ENCODE data around the gene SH3BP5.

The SH3BP5 gene

GRCh38 chr3:15289661-15290060, 42.7 kb downstream of the SH3BP5 start:
- in situ Hi-C loops (cut with MboI; ENCODE audit: low pct_unique_long_range_greater_than_20kb, low sequenced_read_pairs, unreplicated experiment): no loop called here

GRCh38 chr3:15288331-15289035, 43.9 kb downstream of the SH3BP5 start:
- TF ChIP-seq CTCF (IDR thresholded peaks at IDR 0.05; ENCODE audit: extremely low read depth, insufficient read depth, missing control alignments): no peak

More at GRCh38 chr3:15289661-15290060, 42.7 kb downstream of the SH3BP5 start:
- no peak for TF ChIP-seq CTCF (IDR thresholded peaks at IDR 0.05; ENCODE audit: extremely low read depth, insufficient read depth, missing control alignments)
- DNase-seq (ENCODE audit: low spot score): no peak

GRCh38 chr3:15287565-15288330, 44.6 kb downstream of the SH3BP5 start:
- DNase-seq (ENCODE audit: low spot score): no peak
- TF ChIP-seq CTCF (IDR thresholded peaks at IDR 0.05; ENCODE audit: extremely low read depth, insufficient read depth, missing control alignments): no peak
- in situ Hi-C loops (cut with MboI; ENCODE audit: low pct_unique_long_range_greater_than_20kb, low sequenced_read_pairs, unreplicated experiment): no loop called here

More at GRCh38 chr3:15288331-15289035, 43.9 kb downstream of the SH3BP5 start:
- no peak for DNase-seq (ENCODE audit: low spot score)
- in situ Hi-C loops (cut with MboI; ENCODE audit: low pct_unique_long_range_greater_than_20kb, low sequenced_read_pairs, unreplicated experiment): no loop called here

- no peak for TF ChIP-seq CTCF (IDR thresholded peaks at IDR 0.05; ENCODE audit: extremely low read depth, insufficient read depth, missing control alignments)
- in situ Hi-C loops (cut with MboI; ENCODE audit: low pct_unique_long_range_greater_than_20kb, low sequenced_read_pairs, unreplicated experiment): no loop called here
Observed at GRCh38 chr3:15286022-15286421, 46.4 kb downstream of the SH3BP5 start.

GRCh38 chr3:15284121-15284889, 48.1 kb downstream of the SH3BP5 start:
- DNase-seq (ENCODE audit: low spot score): no peak

More at GRCh38 chr3:15286022-15286421, 46.4 kb downstream of the SH3BP5 start:
- DNase-seq (ENCODE audit: low spot score): no peak

More at GRCh38 chr3:15284121-15284889, 48.1 kb downstream of the SH3BP5 start:
- no peak for TF ChIP-seq CTCF (IDR thresholded peaks at IDR 0.05; ENCODE audit: extremely low read depth, insufficient read depth, missing control alignments)
- in situ Hi-C loops (cut with MboI; ENCODE audit: low pct_unique_long_range_greater_than_20kb, low sequenced_read_pairs, unreplicated experiment): no loop called here
